ENCODE measurements around the gene CYP11A1.

The CYP11A1 gene

GRCh38 chr15:74388363-74388951 lies 21.0 kb upstream of the CYP11A1 start:
- DNase-seq, result no peak

- DNase-seq, result no peak
These were observed 20.3 kb upstream of the CYP11A1 start for GRCh38 chr15:74387621-74388362.

GRCh38 chr15:74387141-74387541 lies 19.7 kb upstream of the CYP11A1 start:
- DNase-seq, result no peak

GRCh38 chr15:74386496-74387140 lies 19.2 kb upstream of the CYP11A1 start:
- no peak for DNase-seq

GRCh38 chr15:74385733-74386132 lies 18.3 kb upstream of the CYP11A1 start:
- DNase-seq, result no peak

- no peak for DNase-seq
These were observed 17.6 kb upstream of the CYP11A1 start for GRCh38 chr15:74384881-74385643.

- no peak for DNase-seq
These were observed 17.1 kb upstream of the CYP11A1 start for GRCh38 chr15:74384566-74384880.

GRCh38 chr15:74383695-74384565 lies 16.5 kb upstream of the CYP11A1 start:
- DNase-seq, result no peak

GRCh38 chr15:74383286-74383685 lies 15.8 kb upstream of the CYP11A1 start:
- DNase-seq, result no peak

- DNase-seq, result peak; percentile 69
These were observed 14.8 kb upstream of the CYP11A1 start for GRCh38 chr15:74382004-74382816.

GRCh38 chr15:74381481-74381880 lies 14.0 kb upstream of the CYP11A1 start:
- DNase-seq, result no peak

- DNase-seq, result no peak
These were observed 13.7 kb upstream of the CYP11A1 start for GRCh38 chr15:74381190-74381453.

GRCh38 chr15:74380361-74381189 lies 13.1 kb upstream of the CYP11A1 start:
- no peak for DNase-seq

GRCh38 chr15:74378848-74379247 lies 11.4 kb upstream of the CYP11A1 start:
- peak; percentile 51 for DNase-seq

GRCh38 chr15:74377831-74378766 lies 10.7 kb upstream of the CYP11A1 start:
- DNase-seq, result no peak

- no peak for DNase-seq
These were observed 9.6 kb upstream of the CYP11A1 start for GRCh38 chr15:74376825-74377581.

- DNase-seq, result no peak
These were observed 8.8 kb upstream of the CYP11A1 start for GRCh38 chr15:74376226-74376625.

- peak; percentile 59 for DNase-seq
These were observed 7.9 kb upstream of the CYP11A1 start for GRCh38 chr15:74375303-74375693.

Data from right kidney (tissue), 1 donor.